PC-9 (cell line): Measurements from ENCODE around the gene ENPP3.

ENCODE experiments used
- EZH2 ChIP-seq: fragments of 200-600 bp; sonication (generic); IDR thresholded peaks from 2 replicates; pipeline ENCODE4 v1.8.0; 2017; ENCODE audit warnings: antibody characterized with exemption, low read depth
- TF ChIP-seq, protein P1 (sequence below): fragments of 200-600 bp; sonication (generic); conservative IDR thresholded peaks from 2 replicates; pipeline ENCODE4 v1.6.1; 2017; ENCODE audit warnings: mixed run types, antibody characterized with exemption, mild to moderate bottlenecking, moderate library complexity

DNA sequence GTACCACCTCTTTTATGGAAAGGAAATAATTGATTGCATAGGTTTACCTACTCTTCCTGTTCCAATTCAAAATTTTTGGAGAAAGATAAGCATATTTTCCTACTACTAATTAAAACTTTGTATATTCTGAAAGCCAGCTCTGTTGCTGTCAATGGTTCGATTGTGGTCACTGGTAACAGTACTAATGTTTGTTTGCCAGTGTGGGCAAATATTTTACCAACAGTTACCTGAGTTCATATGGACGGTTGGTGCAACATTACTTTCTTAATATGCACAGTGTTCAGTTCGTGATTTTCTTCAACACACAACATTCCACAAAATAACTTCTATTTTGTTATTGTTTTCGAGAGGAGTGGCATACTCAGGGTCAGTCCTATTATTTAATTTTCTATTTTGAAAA, 90.8 kb downstream of the ENPP3 start:
- TF ChIP-seq, protein P1, sequence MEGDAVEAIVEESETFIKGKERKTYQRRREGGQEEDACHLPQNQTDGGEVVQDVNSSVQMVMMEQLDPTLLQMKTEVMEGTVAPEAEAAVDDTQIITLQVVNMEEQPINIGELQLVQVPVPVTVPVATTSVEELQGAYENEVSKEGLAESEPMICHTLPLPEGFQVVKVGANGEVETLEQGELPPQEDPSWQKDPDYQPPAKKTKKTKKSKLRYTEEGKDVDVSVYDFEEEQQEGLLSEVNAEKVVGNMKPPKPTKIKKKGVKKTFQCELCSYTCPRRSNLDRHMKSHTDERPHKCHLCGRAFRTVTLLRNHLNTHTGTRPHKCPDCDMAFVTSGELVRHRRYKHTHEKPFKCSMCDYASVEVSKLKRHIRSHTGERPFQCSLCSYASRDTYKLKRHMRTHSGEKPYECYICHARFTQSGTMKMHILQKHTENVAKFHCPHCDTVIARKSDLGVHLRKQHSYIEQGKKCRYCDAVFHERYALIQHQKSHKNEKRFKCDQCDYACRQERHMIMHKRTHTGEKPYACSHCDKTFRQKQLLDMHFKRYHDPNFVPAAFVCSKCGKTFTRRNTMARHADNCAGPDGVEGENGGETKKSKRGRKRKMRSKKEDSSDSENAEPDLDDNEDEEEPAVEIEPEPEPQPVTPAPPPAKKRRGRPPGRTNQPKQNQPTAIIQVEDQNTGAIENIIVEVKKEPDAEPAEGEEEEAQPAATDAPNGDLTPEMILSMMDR, result no peak
- TF ChIP-seq EZH2, result no peak
